SU-DHL-6 (cell line): Measurements from ENCODE around the gene REPS1.

Experiments
- EZH2phosphoT487 ChIP-seq: fragments of 200-600 bp; sonication (generic), shearing (Covaris generic); conservative IDR thresholded peaks from 2 replicates; pipeline ENCODE4 v1.6.1; 2018; ENCODE audit warnings: mild to moderate bottlenecking, antibody characterized with exemption, low read length, moderate library complexity, mixed read lengths
- TF ChIP-seq, protein P1 (sequence below): fragments of 200-600 bp; sonication (generic); IDR thresholded peaks from one replicate; pipeline ENCODE4 v1.5.1; 2017; ENCODE audit warnings: antibody characterized with exemption, mild to moderate bottlenecking, low read length, moderate library complexity; ENCODE audit not compliant: insufficient read depth, poor library complexity, severe bottlenecking

DNA sequence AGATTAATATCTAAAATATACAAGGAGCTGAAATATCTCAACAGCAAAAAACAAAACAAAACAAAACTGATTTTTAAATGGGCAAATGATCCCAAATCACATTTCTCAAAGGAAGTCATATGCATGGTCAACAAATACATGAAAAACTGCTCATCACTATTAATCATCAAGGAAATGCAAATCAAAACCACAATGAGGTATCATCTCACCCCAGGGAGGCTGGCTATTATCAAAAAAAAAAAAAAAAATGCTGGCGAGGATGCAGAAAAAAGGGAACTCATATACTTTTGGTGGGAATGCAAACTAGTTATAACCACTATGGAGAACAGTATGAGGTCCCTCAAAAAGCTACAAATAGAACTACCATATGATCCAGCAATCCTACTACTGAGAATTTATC is 34.6 kb downstream of the REPS1 start:
- no peak for TF ChIP-seq EZH2phosphoT487
- TF ChIP-seq, protein P1, sequence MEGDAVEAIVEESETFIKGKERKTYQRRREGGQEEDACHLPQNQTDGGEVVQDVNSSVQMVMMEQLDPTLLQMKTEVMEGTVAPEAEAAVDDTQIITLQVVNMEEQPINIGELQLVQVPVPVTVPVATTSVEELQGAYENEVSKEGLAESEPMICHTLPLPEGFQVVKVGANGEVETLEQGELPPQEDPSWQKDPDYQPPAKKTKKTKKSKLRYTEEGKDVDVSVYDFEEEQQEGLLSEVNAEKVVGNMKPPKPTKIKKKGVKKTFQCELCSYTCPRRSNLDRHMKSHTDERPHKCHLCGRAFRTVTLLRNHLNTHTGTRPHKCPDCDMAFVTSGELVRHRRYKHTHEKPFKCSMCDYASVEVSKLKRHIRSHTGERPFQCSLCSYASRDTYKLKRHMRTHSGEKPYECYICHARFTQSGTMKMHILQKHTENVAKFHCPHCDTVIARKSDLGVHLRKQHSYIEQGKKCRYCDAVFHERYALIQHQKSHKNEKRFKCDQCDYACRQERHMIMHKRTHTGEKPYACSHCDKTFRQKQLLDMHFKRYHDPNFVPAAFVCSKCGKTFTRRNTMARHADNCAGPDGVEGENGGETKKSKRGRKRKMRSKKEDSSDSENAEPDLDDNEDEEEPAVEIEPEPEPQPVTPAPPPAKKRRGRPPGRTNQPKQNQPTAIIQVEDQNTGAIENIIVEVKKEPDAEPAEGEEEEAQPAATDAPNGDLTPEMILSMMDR = no peak
